HepG2 (cell line): ENCODE results near the gene FALEC. TPM values are rescaled to one million over a fixed set of nuclear protein-coding genes. Genes with fewer than 3 reads are reported as not detected.
A peak's percentile ranks its signal among the peaks of the same experiment; 100 is the strongest.

ENCODE experiments used
- ARNTL ChIP-seq: sonication (generic); formaldehyde crosslinking; IDR thresholded peaks from 2 replicates; pipeline ENCODE4 v1.4.0; 2020; ENCODE audit warnings: mild to moderate bottlenecking, missing genetic modification reagents
- ATM ChIP-seq: fragments of 450-650 bp; IDR thresholded peaks from 2 replicates; pipeline ENCODE4 v1.7.1; 2017; ENCODE audit warnings: mild to moderate bottlenecking, borderline replicate concordance
- CHD2 ChIP-seq: IDR thresholded peaks from 2 replicates; pipeline ENCODE4 v1.6.1; 2011; ENCODE audit warnings: low read depth, low read length, improper control_type of control experiment
- ELF3 ChIP-seq: IDR thresholded peaks from 2 replicates; pipeline ENCODE4 v1.6.1; 2016; ENCODE audit warnings: missing genetic modification reagents, missing compliant biosample characterization
- HNRNPUL1 ChIP-seq: fragments of 200-400 bp; formaldehyde crosslinking; IDR thresholded peaks from 2 replicates; pipeline ENCODE4 v1.6.1; 2017; ENCODE audit warnings: low read depth, mild to moderate bottlenecking, low read length, moderate library complexity
- NFKBIZ ChIP-seq: IDR thresholded peaks from 2 replicates; pipeline ENCODE4 v1.6.1; 2018; ENCODE audit warnings: missing genetic modification reagents, missing compliant biosample characterization
- PHF8 ChIP-seq: sonication (generic); formaldehyde crosslinking; IDR thresholded peaks from 2 replicates; pipeline ENCODE4 v1.5.0; 2020; ENCODE audit warnings: missing genetic modification reagents
- POLR2AphosphoS2 ChIP-seq: IDR thresholded peaks from 2 replicates; pipeline ENCODE4 v1.6.1; 2011; ENCODE audit warnings: low read depth, low read length, improper control_type of control experiment
- PRMT3 ChIP-seq: sonication (generic); formaldehyde crosslinking; IDR thresholded peaks from 2 replicates; pipeline ENCODE4 v1.8.1; 2022; ENCODE audit warnings: low read depth, mild to moderate bottlenecking, moderate library complexity, missing genetic modification reagents, borderline replicate concordance
- SMARCE1 ChIP-seq: fragments of 450-650 bp; IDR thresholded peaks from 2 replicates; pipeline ENCODE4 v1.6.1; 2017; ENCODE audit warnings: borderline replicate concordance
- SSRP1 ChIP-seq: IDR thresholded peaks from 2 replicates; pipeline ENCODE4 v1.6.1; 2016; ENCODE audit warnings: control low read depth
- ZKSCAN8 ChIP-seq: IDR thresholded peaks from 2 replicates; pipeline ENCODE4 v1.6.1; 2016; ENCODE audit warnings: borderline replicate concordance, missing genetic modification reagents, missing compliant biosample characterization
- ZNF121 ChIP-seq: sonication (generic); formaldehyde crosslinking; IDR thresholded peaks from 2 replicates; pipeline ENCODE4 v1.5.0; 2020; ENCODE audit warnings: mild to moderate bottlenecking, missing genetic modification reagents
- ZNF18 ChIP-seq: sonication (generic); formaldehyde crosslinking; IDR thresholded peaks from 2 replicates; pipeline ENCODE4 v1.8.0; 2022; ENCODE audit warnings: mild to moderate bottlenecking, missing genetic modification reagents; ENCODE audit not compliant: insufficient replicate concordance
- ZNF24 ChIP-seq: fragments of 450-650 bp; IDR thresholded peaks from 2 replicates; pipeline ENCODE4 v1.6.1; 2017; ENCODE audit warnings: antibody characterized with exemption, mild to moderate bottlenecking
- ZNF256 ChIP-seq: sonication (generic); formaldehyde crosslinking; conservative IDR thresholded peaks from 2 replicates; pipeline ENCODE4 v1.4.0; 2020; ENCODE audit warnings: missing genetic modification reagents
- ZNF296 ChIP-seq: sonication (generic); formaldehyde crosslinking; conservative IDR thresholded peaks from 2 replicates; pipeline ENCODE4 v1.5.0; 2020; ENCODE audit warnings: mild to moderate bottlenecking, missing genetic modification reagents
- ZNF33B ChIP-seq: sonication (generic); formaldehyde crosslinking; IDR thresholded peaks from 2 replicates; pipeline ENCODE4 v1.5.1; 2020; ENCODE audit warnings: mild to moderate bottlenecking, missing genetic modification reagents
- ZNF510 ChIP-seq: sonication (generic); formaldehyde crosslinking; IDR thresholded peaks from 2 replicates; pipeline ENCODE4 v1.4.0; 2020; ENCODE audit warnings: low read depth, mild to moderate bottlenecking, missing genetic modification reagents
- ZNF562 ChIP-seq: sonication (generic); formaldehyde crosslinking; IDR thresholded peaks from 2 replicates; pipeline ENCODE4 v1.8.0; 2022; ENCODE audit warnings: missing genetic modification reagents, borderline replicate concordance
- ZNF776 ChIP-seq: sonication (generic); formaldehyde crosslinking; IDR thresholded peaks from 2 replicates; pipeline ENCODE4 v1.4.0; 2020; ENCODE audit warnings: mild to moderate bottlenecking, missing genetic modification reagents
- polyA plus RNA-seq, 8 experiments: library from polyadenylated mRNA; depleted of rRNA in 3 of 8; stranded (reverse) in 7 of 8; unstranded in 1 of 8; fragments of >200 nt; fragmentation: Illumina TruSeq in 4 of 8; extraction: Trizol in 4 of 8; gene quantifications; 2 replicates each; pipeline versions ENCODE4 v1.2.1 to v1.2.3, GENCODE V29; 2011 to 2016; ENCODE audit warnings: low read depth in 4 of 8, missing spikeins in 1 of 8, mixed read lengths in 1 of 8; ENCODE audit not compliant: insufficient read depth in 1 of 8
- total RNA-seq, 5 experiments: library from RNA; depleted of rRNA; stranded (reverse); fragments of >200 nt; fragmentation: Illumina TruSeq; extraction: Trizol; gene quantifications; 2 replicates each; pipeline ENCODE4 v1.2.3, GENCODE V29; 2016; ENCODE audit warnings: low read depth in 1 of 5
- TF ChIP-seq, protein P1 (sequence below): sonication (generic); formaldehyde crosslinking; IDR thresholded peaks from 2 replicates; pipeline ENCODE4 v1.4.0; 2020; ENCODE audit warnings: missing genetic modification reagents
- TF ChIP-seq, protein P2 (sequence below): sonication (generic); formaldehyde crosslinking; IDR thresholded peaks from 2 replicates; pipeline ENCODE4 v1.5.1; 2020; ENCODE audit warnings: mild to moderate bottlenecking, missing genetic modification reagents
- TF ChIP-seq, protein P3 (sequence below): IDR thresholded peaks from 2 replicates; pipeline ENCODE4 v1.6.1; 2016; ENCODE audit warnings: missing compliant biosample characterization, missing genetic modification reagents, borderline replicate concordance

Gene FALEC
- total and polyA plus RNA-seq, 2 of the 13 experiments (the other 11 are each of a cell fraction or from before 2014, with no cell fraction given), result 0.33 to 0.71 TPM

- no peak for TF ChIP-seq ZNF562 (CRISPR knock-in tag)
- TF ChIP-seq ARNTL, result no peak
- TF ChIP-seq ZNF18, result no peak
- no peak for TF ChIP-seq HNRNPUL1
- TF ChIP-seq ZNF256 (CRISPR knock-in tag), result no peak
- 0 out of 2 replicates have a peak, but pooled peaks have one; percentile 59 for TF ChIP-seq ZKSCAN8 (CRISPR knock-in tag)
- TF ChIP-seq, protein P1, sequence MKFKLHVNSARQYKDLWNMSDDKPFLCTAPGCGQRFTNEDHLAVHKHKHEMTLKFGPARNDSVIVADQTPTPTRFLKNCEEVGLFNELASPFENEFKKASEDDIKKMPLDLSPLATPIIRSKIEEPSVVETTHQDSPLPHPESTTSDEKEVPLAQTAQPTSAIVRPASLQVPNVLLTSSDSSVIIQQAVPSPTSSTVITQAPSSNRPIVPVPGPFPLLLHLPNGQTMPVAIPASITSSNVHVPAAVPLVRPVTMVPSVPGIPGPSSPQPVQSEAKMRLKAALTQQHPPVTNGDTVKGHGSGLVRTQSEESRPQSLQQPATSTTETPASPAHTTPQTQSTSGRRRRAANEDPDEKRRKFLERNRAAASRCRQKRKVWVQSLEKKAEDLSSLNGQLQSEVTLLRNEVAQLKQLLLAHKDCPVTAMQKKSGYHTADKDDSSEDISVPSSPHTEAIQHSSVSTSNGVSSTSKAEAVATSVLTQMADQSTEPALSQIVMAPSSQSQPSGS (CRISPR knock-in tag), result 0 out of 2 replicates have a peak, but pooled peaks have one; percentile 3
- TF ChIP-seq SSRP1 (CRISPR knock-in tag), result no peak
- TF ChIP-seq ZNF24, result 0 out of 2 replicates have a peak, but pooled peaks have one; percentile 37
- TF ChIP-seq POLR2AphosphoS2, result peak; percentile 88; the same call in 1 of the 2 replicates
- TF ChIP-seq NFKBIZ, result peak; percentile 78; the same call in 1 of the 2 replicates
- TF ChIP-seq PHF8, result peak; percentile 89
- no peak for TF ChIP-seq ATM
- no peak for TF ChIP-seq ZNF776 (CRISPR knock-in tag)
- no peak for TF ChIP-seq ZNF296 (CRISPR knock-in tag)
- TF ChIP-seq, protein P2, sequence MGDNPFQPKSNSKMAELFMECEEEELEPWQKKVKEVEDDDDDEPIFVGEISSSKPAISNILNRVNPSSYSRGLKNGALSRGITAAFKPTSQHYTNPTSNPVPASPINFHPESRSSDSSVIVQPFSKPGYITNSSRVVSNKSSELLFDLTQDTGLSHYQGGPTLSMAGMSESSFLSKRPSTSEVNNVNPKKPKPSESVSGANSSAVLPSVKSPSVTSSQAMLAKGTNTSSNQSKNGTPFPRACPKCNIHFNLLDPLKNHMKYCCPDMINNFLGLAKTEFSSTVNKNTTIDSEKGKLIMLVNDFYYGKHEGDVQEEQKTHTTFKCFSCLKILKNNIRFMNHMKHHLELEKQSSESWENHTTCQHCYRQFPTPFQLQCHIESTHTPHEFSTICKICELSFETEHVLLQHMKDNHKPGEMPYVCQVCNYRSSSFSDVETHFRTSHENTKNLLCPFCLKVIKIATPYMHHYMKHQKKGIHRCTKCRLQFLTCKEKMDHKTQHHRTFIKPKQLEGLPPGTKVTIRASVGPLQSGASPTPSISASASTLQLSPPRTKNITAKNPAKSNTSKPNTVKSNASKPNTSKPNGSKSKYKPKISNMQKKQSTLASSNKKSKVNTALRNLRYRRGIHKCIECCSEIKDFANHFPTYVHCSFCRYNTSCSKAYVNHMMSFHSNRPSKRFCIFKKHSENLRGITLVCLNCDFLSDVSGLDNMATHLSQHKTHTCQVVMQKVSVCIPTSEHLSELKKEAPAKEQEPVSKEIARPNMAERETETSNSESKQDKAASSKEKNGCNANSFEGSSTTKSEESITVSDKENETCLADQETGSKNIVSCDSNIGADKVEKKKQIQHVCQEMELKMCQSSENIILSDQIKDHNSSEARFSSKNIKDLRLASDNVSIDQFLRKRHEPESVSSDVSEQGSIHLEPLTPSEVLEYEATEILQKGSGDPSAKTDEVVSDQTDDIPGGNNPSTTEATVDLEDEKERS (CRISPR knock-in tag), result no peak
- TF ChIP-seq SMARCE1, result no peak
- no peak for TF ChIP-seq ZNF510
- TF ChIP-seq ZNF121 (CRISPR knock-in tag), result no peak
- TF ChIP-seq CHD2, result no peak
- no peak for TF ChIP-seq ZNF33B (CRISPR knock-in tag)
- TF ChIP-seq ELF3, result peak; percentile 95
- TF ChIP-seq, protein P3, sequence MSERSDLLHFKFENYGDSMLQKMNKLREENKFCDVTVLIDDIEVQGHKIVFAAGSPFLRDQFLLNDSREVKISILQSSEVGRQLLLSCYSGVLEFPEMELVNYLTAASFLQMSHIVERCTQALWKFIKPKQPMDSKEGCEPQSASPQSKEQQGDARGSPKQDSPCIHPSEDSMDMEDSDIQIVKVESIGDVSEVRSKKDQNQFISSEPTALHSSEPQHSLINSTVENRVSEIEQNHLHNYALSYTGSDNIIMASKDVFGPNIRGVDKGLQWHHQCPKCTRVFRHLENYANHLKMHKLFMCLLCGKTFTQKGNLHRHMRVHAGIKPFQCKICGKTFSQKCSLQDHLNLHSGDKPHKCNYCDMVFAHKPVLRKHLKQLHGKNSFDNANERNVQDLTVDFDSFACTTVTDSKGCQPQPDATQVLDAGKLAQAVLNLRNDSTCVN (CRISPR knock-in tag), result no peak
- no peak for TF ChIP-seq PRMT3 (CRISPR knock-in tag)
Measured at GRCh38 chr1:150579110-150579944, 63.8 kb downstream of the FALEC start, which contains the start of gene MCL1 (continued).
